AG10803 (cell line): ENCODE measurements around the gene KIF15.
A peak's percentile ranks its signal among the peaks of the same experiment; 100 is the strongest.

ENCODE experiments used
- DNase-seq: peaks from one replicate; pipeline ENCODE4 v3.0.0; 2010; ENCODE audit warnings: low read depth
- H3K4me3 ChIP-seq: 2 replicates; pipeline ENCODE4 v1.5.1; 2011; ENCODE audit warnings: mild to moderate bottlenecking, low read length, control low read depth
- CTCF ChIP-seq: conservative IDR thresholded peaks from 2 replicates; pipeline ENCODE4 v1.5.1; 2011; ENCODE audit warnings: mild to moderate bottlenecking, low read length, control low read depth, inconsistent platforms

KIF15 gene

GRCh38 chr3:44825264-44825925 is 63.8 kb downstream of the KIF15 start:
- no peak overlapping the region for H3K4me3 ChIP-seq
- peak; percentile 77 for DNase-seq
- TF ChIP-seq CTCF: no peak

- no peak for DNase-seq
- no peak overlapping the region for H3K4me3 ChIP-seq
- no peak for TF ChIP-seq CTCF
These were observed 65.6 kb downstream of the KIF15 start for GRCh38 chr3:44827196-44827595.

GRCh38 chr3:44831232-44831631 is 69.6 kb downstream of the KIF15 start:
- no peak overlapping the region for H3K4me3 ChIP-seq
- no peak for DNase-seq
- no peak for TF ChIP-seq CTCF

GRCh38 chr3:44832032-44832431 is 70.4 kb downstream of the KIF15 start:
- TF ChIP-seq CTCF: no peak
- no peak overlapping the region for H3K4me3 ChIP-seq
- DNase-seq: no peak

GRCh38 chr3:44832965-44833364 is 71.4 kb downstream of the KIF15 start:
- DNase-seq: no peak
- H3K4me3 ChIP-seq: no peak overlapping the region
- TF ChIP-seq CTCF: no peak

GRCh38 chr3:44833394-44833793 is 71.8 kb downstream of the KIF15 start:
- no peak overlapping the region for H3K4me3 ChIP-seq
- no peak for DNase-seq
- no peak for TF ChIP-seq CTCF

- TF ChIP-seq CTCF: no peak
- H3K4me3 ChIP-seq: no peak overlapping the region
- DNase-seq: no peak
These were observed 74.1 kb downstream of the KIF15 start for GRCh38 chr3:44835684-44836083.
